ENCODE measurements around the gene UBR7.

- TF ChIP-seq CTCF (IDR thresholded peaks at IDR 0.05), result no peak
- TF ChIP-seq POLR2A (IDR thresholded peaks at IDR 0.05), result no peak
Observed at GRCh38 chr14:93175492-93175891, 31.6 kb upstream of the UBR7 start.

Data from esophagus squamous epithelium (tissue), 4 donors.